GM21381 (cell line): ENCODE results near the gene NNT.
"Not testable (repeated sequence)": the region's sequence is repeated elsewhere in the genome, so short reads cannot be mapped to it uniquely, and the experiment has no call there.

Source experiments
- ATAC-seq: cut with Tn5 transposase; IDR thresholded peaks from one replicate; pipeline ENCODE4 v1.9.1; 2021; ENCODE audit warnings: mild to moderate bottlenecking, moderate library complexity; ENCODE audit not compliant: unreplicated experiment

The NNT gene

DNA sequence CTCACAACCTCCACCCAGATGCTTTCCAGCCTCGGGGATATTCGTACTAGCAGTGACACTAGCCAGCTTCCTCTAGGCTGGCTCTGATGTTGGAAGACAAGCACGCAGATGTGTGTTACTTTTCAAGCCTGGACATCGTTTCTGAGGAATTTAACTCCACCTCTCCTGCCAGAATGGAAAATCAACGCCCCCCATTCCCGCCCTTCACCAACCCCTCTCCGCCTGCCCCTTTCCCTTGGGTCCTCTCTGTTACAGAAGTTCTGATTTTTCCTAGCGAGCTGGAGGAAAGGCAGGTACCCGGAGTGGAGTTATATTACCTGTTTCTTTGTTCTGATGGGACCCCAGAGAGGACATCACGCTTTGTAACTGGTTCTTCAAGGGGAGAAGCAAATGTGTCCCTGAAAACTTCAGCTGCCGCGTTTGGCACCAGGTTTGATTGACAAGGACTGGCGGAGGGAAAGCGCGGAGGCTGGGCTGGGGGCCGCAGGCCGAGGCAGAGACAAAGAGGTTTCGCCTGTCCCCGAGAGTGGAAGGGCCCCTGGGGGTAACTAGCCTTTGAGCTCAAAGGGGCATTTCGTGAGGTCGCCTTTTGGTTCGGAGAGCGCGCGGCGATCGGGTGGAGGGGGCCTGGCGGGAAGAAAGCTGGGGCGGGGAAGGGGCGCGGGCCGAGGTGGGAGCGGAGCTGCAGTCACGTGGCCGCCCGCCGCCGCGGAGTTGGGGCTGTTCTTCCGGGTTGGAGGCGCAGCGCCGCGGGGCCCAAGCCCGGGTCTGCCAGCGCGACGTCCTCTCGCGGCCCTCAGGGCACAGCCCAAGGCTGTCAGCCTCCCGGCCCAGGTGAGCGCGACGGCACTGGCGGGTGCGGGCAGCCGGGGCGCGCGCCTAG is at the start of gene NNT:
TSS of gene NNT (plus strand) at position 720 of the 883 bp plus-strand sequence. CDS start 6,016 bp downstream, outside the sequence.
- ATAC-seq: peak; percentile 73

DNA sequence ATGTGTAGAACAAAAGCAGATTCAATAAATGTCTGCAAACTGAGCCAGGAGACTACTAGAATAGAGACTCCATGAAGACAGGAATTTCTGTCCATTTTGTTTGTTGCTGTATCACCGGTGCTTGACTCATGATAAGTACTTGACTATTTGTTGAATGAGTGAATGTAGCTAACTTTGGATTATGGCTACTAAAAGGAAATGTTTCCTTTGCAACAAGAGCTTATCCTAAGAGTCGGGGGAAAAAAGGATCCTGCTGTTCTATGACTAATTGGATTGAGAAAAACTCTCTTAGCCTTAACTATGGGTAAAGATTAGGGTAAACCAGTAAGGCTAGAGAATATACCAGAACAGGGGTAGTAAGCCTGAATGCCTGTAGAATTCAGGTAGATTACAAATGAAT is 49.6 kb upstream of the NNT start:
- no peak for ATAC-seq

DNA sequence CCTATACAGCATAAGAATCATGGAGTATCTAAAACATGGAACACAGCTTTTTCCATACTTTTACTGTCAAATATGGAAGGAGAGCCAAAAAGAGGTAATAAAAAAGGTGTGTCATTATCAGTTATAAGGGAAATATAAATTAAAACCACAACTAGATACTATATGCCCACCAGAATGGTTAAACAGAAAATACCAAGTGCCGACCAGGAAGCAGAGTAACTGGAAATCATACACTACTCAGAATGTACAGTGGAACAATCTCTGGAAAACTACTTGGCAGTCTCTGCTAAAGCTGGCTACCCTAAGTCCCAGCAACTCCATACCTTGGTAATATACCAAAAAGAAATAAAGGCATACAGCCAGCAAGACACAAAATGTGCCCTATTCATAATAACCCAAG is 48.5 kb upstream of the NNT start:
- ATAC-seq: no peak

DNA sequence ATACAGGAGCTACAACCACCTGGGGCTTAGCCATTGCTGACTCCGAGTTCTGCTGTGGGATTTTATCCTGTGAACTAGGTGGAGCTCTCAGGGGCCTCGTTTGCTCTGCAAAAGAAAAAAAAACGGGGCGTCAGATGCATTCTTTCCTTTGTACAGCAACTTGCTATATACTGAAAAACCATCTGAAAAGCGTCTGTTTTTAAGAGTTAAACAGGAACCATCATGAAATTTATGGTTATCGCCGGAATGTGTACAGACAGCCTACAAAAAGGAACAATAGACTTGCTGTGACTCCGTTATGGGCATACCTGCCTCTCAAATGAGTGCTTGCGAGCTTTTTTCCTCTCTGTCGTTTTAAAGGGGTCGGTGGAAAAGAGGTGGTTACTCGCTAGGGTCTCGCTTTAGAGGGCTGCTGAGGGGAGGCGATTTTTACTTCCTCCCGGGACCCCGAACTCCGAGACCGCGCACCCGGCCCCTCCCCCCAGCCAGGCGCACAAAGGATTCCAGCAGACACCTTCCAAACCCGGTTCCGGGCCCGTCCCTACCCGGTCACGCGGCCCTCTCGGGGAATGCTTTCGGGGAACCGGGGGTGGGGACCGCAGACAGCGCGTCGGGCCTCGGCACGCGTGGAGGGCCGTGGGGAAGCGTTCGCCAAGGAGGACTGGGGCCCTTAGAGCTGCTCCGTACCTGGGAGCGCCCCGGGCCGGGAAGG is 46.9 kb upstream of the NNT start:
- ATAC-seq: peak; percentile 33

DNA sequence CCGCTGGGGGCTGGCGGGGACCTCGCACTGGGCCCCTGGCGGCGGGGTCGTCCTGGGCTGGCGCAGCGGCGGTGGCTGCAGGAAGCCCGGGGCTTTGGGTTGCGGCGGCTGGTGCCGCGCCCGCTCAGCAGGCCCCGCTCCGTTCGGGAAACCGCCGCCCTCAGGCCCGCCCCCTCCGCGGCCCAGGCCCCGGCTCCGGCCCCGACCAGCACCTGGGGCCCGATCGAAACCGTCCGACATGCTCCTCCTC is 46.4 kb upstream of the NNT start:
- ATAC-seq: peak; percentile 91

DNA sequence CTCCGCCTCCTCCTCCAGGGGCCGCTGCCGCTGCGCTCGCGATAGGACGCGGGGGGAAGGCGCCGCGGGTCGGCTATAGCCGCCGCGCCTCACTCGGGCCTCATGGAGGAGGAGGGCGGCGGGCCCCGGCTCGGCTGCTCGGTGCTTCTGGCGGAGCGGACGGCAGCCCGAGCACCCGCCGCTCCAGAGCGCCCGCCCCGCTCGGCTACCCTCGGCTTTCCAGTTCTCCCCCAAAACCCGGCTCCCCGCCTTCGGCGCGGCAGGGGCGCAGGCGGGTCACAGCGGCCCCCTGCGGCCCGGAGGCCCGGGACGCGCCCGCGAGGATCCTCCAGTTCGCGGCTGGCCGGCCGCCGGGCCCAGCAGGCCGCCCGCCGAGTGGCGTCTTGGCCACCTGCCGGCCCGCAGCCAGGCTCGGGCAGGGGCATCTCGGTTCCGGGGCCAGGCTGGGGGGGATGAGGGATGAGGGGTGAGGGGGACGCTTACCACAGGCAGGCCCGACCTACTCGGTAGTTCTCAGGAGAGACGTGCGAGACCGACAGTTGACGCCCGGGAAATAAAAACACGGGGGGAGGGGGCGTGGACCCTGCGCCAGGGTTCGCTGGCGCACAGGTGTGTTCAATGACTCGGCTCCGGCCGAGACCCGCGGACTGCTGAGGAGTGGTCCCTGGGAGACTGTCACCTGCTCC is 46.0 kb upstream of the NNT start, which contains the start of gene PAIP1:
TSS of gene PAIP1 (minus strand) at position 221 of the 686 bp plus-strand sequence. CDS start 231 bp downstream, outside the sequence.
- peak; percentile 67 for ATAC-seq

DNA sequence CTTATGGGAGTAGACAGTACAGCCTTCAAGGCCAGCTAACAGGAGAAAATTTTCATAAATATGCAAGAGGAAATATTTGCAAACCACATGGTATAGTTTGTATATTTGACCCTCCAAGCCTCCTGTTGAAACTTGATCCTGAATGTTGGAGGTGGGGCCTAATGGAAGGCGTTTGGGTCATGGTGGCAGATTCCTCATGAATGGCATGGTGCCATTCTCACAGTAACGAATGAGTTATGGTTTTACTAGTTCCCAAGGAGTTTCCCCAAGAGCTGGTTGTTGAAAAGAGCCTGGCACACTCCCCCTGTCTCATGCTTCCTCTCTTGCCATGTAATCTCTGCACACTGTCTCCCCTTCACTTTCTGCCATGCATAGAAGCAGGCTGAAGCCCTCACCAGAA is 42.9 kb upstream of the NNT start:
- no peak for ATAC-seq

DNA sequence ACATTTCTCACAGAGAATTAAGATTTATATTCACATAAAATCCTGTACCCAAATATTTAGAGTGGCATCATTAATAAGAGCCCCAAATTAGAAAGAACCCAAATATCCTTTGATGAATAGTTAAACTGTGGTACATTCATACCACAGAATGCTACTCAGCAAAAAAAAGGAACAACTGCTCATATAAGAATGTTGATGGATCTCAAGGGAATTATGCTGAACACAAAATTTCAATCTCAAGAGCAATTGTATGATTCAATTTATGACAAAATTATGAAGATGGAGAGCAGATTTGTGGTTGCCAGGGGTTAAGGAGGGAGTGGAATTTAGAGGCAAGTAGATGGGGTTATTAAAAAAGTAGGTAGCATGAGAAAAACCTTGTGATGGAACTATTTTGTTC is 41.6 kb upstream of the NNT start:
- ATAC-seq: no peak

DNA sequence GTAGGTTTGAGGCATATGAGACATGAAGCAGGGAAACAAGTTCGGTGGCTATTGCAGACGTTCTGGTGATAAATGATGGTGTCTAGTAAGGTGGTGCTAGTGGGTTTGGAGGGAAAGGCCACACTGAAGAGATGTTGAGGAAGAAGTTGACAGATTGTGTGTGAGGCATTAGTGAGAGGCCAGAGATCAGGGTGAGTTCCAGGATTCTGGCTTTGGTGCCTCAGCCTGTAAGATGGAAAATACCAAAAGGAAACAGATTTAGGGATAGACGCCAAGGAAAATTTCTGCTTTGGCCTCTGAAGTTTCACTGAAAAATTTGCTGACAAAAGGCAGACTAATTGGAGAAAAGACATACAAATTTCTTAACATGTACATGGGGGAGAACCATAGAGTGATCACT is 39.7 kb upstream of the NNT start:
- no peak for ATAC-seq

DNA sequence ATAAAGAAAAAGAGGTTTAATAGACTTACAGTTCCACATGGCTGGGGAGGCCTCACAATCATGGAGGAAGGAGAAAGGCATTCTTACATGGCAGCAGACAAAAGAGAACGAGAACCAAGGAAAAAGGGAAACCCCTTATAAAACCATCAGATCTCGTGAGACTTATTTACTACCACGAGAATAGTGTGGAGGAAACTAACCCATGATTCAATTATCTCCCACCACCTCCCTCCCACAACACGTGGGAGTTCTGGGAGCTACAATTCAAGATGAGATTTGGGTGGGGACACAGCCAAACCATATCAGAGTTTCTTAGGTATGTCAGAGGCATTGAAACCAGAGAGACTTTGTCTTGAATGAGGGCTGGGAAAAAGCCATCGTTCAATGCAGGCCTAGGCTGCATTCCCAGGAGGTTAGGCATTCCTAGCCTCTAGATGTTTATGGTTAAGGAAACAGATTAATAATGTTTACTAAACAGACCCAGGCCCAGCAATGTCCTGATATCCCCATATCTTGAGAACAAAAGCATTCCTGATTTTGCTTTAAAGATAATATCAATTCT is 38.6 kb upstream of the NNT start:
- ATAC-seq: no peak

DNA sequence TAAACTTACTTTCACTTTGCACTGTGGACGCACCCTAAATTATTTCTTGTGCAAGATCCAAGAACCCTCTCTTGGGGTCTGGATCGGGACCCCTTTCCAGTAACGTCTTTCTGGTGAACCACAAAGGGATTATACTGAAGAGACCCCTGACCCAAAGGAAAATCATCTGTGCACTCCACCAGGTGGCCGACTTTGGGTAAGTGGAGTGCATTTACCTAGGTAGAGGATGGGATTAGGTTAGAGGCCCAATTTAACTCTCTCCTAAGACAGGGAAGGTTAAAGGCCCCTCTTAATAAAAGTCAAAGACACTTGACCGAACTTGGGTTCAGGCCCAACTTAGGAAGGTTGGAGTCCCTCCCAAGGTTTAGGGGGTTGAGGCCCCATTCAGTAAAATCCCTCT is 37.9 kb upstream of the NNT start:
- no peak for ATAC-seq

DNA sequence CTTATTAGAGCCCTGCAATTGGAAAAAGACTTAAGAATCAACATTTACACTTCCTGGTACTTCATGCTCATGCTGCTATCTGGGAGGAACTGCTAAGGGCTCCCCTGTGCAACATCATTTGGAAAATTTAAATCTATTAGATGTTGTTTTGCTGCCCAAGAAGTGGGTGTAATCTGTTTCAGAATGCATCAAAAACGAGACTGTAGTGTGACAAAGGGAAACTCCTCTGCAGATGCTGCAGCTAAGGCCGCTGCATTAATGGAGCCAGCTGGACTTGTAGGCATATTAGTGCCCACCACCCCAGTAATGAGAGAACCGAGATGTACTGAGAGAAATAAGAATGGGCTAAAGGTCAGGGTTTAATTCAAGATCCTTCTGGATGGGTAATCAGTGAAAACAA is 35.0 kb upstream of the NNT start:
- ATAC-seq: no peak

DNA sequence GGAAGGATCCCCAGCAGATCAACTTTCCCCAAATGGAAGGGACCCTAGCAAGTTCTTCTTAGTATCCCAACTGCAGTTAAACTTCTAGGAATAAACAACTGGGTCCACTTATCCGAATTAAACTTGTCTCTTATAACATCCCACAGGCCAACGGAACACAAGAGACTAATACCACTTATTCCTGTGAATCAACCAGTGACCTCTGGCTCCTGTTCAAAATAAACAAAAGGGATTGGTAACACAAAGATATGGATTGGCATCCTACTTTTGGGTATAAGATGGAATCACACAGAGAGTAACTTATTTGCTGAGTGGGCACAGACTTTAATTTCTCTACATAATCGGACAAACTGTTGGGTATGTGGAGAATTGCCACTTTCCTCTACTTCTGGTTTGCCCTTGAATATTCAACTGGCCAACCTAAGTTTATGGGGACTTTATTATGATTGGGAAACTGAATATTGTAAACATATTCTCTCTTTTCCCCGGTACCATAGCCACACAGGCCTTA is 33.7 kb upstream of the NNT start:
- no peak for ATAC-seq

DNA sequence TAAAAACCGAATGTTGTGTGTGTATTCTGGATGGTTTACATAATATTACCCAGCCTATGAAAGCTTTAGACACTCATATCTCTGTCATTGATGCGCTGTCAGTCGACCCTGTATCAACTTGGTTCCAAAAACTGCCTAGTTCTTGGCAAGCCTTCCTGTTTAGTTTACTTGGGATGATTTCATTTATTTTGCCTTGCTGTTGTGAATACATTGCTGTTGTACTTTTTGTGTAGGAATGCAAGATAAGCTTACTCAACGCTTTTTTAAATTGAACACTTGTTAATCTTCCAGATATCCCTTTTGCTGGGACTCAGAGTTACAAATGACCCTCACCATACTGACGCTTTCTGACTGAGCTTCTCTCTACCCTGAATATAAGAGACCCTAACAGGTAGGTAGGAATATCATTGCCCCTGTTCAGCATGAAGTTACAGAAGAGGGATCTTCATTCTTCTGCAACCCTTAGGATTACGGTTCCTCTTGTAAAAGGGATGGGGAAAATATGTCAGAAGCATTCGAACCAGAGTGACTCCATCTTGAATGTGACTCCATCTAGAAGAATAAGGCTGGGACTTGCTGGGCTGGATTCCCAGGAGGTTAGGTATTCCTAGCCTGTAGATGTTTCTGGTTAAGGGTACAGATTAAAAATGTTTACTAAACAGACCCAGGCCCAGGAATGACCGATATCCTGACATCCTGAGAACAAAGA is 32.4 kb upstream of the NNT start:
- no peak for ATAC-seq

DNA sequence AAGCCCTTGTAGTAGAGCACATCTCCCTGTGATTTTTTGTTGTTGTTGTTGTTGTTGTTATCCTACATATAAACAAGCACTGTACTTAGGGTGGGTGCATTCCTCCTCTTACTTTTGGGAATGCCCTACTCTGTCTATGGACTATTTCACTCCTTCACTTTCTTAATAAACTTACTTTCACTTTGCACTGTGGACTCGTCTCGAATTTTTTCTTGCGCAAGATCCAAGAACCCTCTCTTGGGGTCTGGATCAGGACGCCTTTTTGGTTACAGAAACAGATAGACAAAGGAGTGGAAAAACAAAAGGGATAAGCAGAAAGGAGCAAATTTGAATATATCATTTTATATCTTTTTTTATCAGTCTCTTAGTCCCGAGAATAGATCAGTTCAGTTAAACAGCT is 31.7 kb upstream of the NNT start:
- no peak for ATAC-seq

DNA sequence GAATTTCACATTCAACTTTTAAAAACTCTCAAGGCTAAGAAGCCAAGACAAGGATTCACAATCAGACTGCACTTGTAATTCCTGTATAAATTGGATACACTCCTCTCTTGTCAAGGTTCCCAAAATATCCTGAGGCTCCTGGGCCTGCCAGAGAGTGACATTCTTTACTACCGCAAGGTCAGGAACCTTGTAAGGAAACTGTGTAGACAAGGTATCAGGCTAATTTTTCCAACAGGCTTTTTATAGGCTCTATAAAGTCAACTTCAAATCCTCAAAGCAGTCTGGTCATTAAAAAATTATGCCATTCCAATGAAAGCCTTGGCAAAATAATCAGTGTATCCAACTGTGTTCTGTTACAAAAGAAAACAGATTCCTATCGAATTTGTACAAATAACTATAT is 30.6 kb upstream of the NNT start:
- no peak for ATAC-seq

DNA sequence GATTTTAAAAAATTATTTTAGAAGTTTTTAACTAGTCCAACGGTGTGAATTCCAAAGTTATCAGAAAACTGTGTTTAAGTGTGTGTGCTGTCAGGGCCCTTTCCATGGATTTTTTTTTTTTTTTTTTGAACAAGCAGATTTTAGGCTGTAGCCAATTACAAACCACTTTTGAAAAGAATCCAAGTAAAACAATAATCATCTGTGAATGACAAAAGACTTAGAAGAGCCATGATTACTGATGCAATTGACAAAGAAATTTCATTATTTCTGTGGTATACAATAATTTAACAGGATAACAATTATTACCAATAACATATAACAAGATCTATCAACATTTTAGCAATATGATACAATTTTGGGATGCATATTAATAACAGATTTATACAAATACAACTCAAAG is 29.9 kb upstream of the NNT start:
- no peak for ATAC-seq

DNA sequence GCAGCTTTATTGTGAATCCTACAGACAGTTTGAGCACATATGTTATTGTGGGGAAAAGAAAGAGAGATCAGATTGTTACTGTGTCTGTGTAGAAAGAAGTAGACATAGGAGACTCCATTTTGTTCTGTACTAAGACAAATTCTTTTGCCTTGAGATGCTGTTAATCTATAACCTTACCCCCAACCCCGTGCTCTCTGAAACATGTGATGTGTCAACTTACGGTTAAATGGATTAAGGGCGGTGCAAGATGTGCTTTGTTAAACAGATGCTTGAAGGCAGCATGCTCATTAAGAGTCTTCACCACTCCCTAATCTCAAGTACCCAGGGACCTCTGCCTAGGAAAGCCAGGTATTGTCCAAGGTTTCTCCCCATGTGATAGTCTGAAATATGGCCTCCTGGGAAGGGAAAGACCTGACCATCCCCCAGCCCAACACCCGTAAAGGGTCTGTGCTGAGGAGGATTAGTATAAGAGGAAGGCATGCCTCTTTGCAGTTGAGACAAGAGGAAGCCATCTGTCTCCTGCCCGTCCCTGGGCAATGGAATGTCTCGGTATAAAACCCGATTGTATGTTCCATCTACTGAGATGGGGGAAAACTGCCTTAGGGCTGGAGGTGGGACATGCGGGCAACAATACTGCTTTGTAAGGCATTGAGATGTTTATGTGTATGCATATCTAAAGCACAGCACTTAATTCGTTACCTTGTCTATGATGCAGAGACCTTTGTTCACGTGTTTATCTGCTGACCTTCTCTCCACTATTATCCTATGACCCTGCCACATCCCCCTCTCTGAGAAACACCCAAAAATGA is 22.4 kb upstream of the NNT start:
- ATAC-seq: not testable (repeated sequence)

DNA sequence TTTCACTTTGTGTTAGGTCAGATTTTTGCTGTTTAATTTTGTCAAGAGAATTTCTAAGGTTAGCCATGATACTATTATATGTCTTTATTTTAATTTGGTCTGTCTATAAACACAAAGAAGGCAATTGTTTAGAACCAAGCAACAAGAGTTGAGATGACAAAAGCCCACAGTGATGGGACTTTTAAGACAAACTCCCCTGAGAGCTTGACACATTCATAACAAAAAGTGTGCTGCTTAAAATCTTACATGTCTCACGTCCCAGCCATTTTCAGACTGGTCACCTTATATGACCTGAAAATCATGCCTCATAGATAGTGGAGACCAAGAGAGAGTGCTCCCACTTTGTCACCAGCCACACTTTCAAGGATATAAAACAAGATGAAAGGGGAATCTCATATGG is 21.6 kb upstream of the NNT start:
- ATAC-seq: no peak
